HEK293 (cell line): ENCODE measurements around the gene RASSF8.

Experiments used
- CTCF ChIA-PET: fragments of 350-600 bp; formaldehyde crosslinking; extraction: SDS; loops from one replicate; lab custom pipeline; 2021; ENCODE audit warnings: antibody characterized with exemption; lab: Yijun Ruan, JAX
- POLR2A ChIA-PET: fragments of 300-600 bp; formaldehyde crosslinking; extraction: SDS; loops from one replicate; lab custom pipeline; 2020; ENCODE audit warnings: antibody characterized with exemption, inconsistent platforms; lab: Yijun Ruan, JAX
- H3K27ac ChIP-seq: fragments of 200-500 bp; sonication (Bioruptor generic); 2 replicates; pipeline ENCODE4 v1.5.1; 2014; ENCODE audit warnings: low read depth, low read length, control low read depth, inconsistent platforms; ENCODE audit errors: extremely low read depth
- H3K36me3 ChIP-seq, 2 experiments: fragments of 200-500 bp in 1 of 2; sonication (Bioruptor generic) in 1 of 2; 1 replicate in 1 of 2; 2 replicates in 1 of 2; pipeline ENCODE4 v1.5.1; 2014 to 2017; ENCODE audit warnings: inconsistent platforms in 2 of 2, low read length in 2 of 2; ENCODE audit not compliant: control insufficient read depth in 2 of 2, insufficient read depth in 1 of 2
- H3K4me1 ChIP-seq: fragments of 200-500 bp; sonication (Bioruptor generic); 2 replicates; pipeline ENCODE4 v1.5.1; 2014; ENCODE audit warnings: mild to moderate bottlenecking, low read length, inconsistent platforms; ENCODE audit not compliant: control insufficient read depth, insufficient read depth
- H3K4me3 ChIP-seq: 2 replicates; pipeline ENCODE4 v1.5.1; 2011; ENCODE audit warnings: low read depth, mild to moderate bottlenecking, control low read depth, low read length, moderate library complexity
- H3K9me3 ChIP-seq: fragments of 200-500 bp; sonication (Bioruptor generic); 2 replicates; pipeline ENCODE4 v1.5.1; 2014; ENCODE audit warnings: low read depth, low read length, inconsistent platforms; ENCODE audit not compliant: control insufficient read depth, insufficient read depth
- ATF2 ChIP-seq: fragments of 450-650 bp; formaldehyde crosslinking; IDR thresholded peaks from 2 replicates; pipeline ENCODE4 v1.5.1; 2016; ENCODE audit warnings: missing biosample characterization, missing genetic modification characterization, low read depth
- FEZF1 ChIP-seq: fragments of 450-650 bp; formaldehyde crosslinking; IDR thresholded peaks from 2 replicates; pipeline ENCODE4 v1.5.1; 2016; ENCODE audit warnings: missing biosample characterization, missing genetic modification characterization
- IKZF3 ChIP-seq: fragments of 450-650 bp; IDR thresholded peaks from 2 replicates; pipeline ENCODE4 v1.5.0; 2018; ENCODE audit warnings: missing biosample characterization, mild to moderate bottlenecking, missing genetic modification characterization, moderate library complexity
- KLF9 ChIP-seq: fragments of 450-650 bp; formaldehyde crosslinking; IDR thresholded peaks from 2 replicates; pipeline ENCODE4 v1.5.1; 2016; ENCODE audit warnings: missing biosample characterization, missing genetic modification characterization, low read depth
- MYNN ChIP-seq: fragments of 450-650 bp; formaldehyde crosslinking; IDR thresholded peaks from 2 replicates; pipeline ENCODE4 v1.5.1; 2016; ENCODE audit warnings: missing biosample characterization, missing genetic modification characterization, borderline replicate concordance
- PATZ1 ChIP-seq: fragments of 450-650 bp; formaldehyde crosslinking; IDR thresholded peaks from 2 replicates; pipeline ENCODE4 v1.5.1; 2016; ENCODE audit warnings: missing biosample characterization, missing genetic modification characterization
- PRDM4 ChIP-seq: fragments of 450-650 bp; formaldehyde crosslinking; IDR thresholded peaks from 2 replicates; pipeline ENCODE4 v1.5.1; 2017; ENCODE audit warnings: missing biosample characterization, missing genetic modification characterization
- SCRT2 ChIP-seq: fragments of 450-650 bp; formaldehyde crosslinking; IDR thresholded peaks from 2 replicates; pipeline ENCODE4 v1.5.1; 2016; ENCODE audit warnings: missing biosample characterization, missing genetic modification characterization
- SP7 ChIP-seq: fragments of 450-650 bp; formaldehyde crosslinking; IDR thresholded peaks from 2 replicates; pipeline ENCODE4 v1.5.1; 2016; ENCODE audit warnings: missing biosample characterization, missing genetic modification characterization
- WT1 ChIP-seq: fragments of 450-650 bp; formaldehyde crosslinking; IDR thresholded peaks from 2 replicates; pipeline ENCODE4 v1.5.1; 2016; ENCODE audit warnings: missing biosample characterization, missing genetic modification characterization
- ZBTB11 ChIP-seq: fragments of 450-650 bp; formaldehyde crosslinking; conservative IDR thresholded peaks from 2 replicates; pipeline ENCODE4 v1.5.1; 2016; ENCODE audit warnings: low read depth, missing biosample characterization, missing genetic modification characterization
- ZBTB17 ChIP-seq: fragments of 450-650 bp; formaldehyde crosslinking; IDR thresholded peaks from 2 replicates; pipeline ENCODE4 v1.5.1; 2016; ENCODE audit warnings: missing biosample characterization, missing genetic modification characterization
- ZNF112 ChIP-seq: fragments of 450-650 bp; formaldehyde crosslinking; IDR thresholded peaks from 2 replicates; pipeline ENCODE4 v1.5.0; 2017; ENCODE audit warnings: missing biosample characterization, missing genetic modification characterization
- ZNF202 ChIP-seq: fragments of 450-650 bp; formaldehyde crosslinking; IDR thresholded peaks from 2 replicates; pipeline ENCODE4 v1.5.1; 2016; ENCODE audit warnings: missing biosample characterization, missing genetic modification characterization, borderline replicate concordance
- ZNF362 ChIP-seq: fragments of 450-650 bp; formaldehyde crosslinking; IDR thresholded peaks from 2 replicates; pipeline ENCODE4 v1.5.1; 2016; ENCODE audit warnings: missing biosample characterization, missing genetic modification characterization
- ZNF521 ChIP-seq: fragments of 450-650 bp; formaldehyde crosslinking; IDR thresholded peaks from 2 replicates; pipeline ENCODE4 v1.5.1; 2017; ENCODE audit warnings: missing biosample characterization, mild to moderate bottlenecking, missing genetic modification characterization
- ZNF561 ChIP-seq: fragments of 450-650 bp; IDR thresholded peaks from 2 replicates; pipeline ENCODE4 v1.5.1; 2018; ENCODE audit warnings: missing biosample characterization, missing genetic modification characterization, borderline replicate concordance
- ZNF664 ChIP-seq: fragments of 450-650 bp; formaldehyde crosslinking; IDR thresholded peaks from 2 replicates; pipeline ENCODE4 v1.5.1; 2016; ENCODE audit warnings: missing biosample characterization, missing genetic modification characterization
- ZNF76 ChIP-seq: fragments of 450-650 bp; formaldehyde crosslinking; IDR thresholded peaks from 2 replicates; pipeline ENCODE4; 2016; ENCODE audit warnings: low read depth, missing biosample characterization, missing genetic modification characterization, borderline replicate concordance
- ZNF776 ChIP-seq: fragments of 450-650 bp; formaldehyde crosslinking; IDR thresholded peaks from 2 replicates; pipeline ENCODE4 v1.5.0; 2017; ENCODE audit warnings: missing biosample characterization, missing genetic modification characterization, borderline replicate concordance
- ZNF830 ChIP-seq: fragments of 450-650 bp; IDR thresholded peaks from 2 replicates; pipeline ENCODE4 v1.5.0; 2018; ENCODE audit warnings: missing biosample characterization, missing genetic modification characterization, low read depth, mild to moderate bottlenecking, moderate library complexity
- ZNF843 ChIP-seq: fragments of 450-650 bp; formaldehyde crosslinking; IDR thresholded peaks from 2 replicates; pipeline ENCODE4 v1.5.1; 2016; ENCODE audit warnings: missing biosample characterization, missing genetic modification characterization
- ZSCAN16 ChIP-seq: fragments of 450-650 bp; formaldehyde crosslinking; IDR thresholded peaks from 2 replicates; pipeline ENCODE4 v1.5.1; 2016; ENCODE audit warnings: missing biosample characterization, missing genetic modification characterization
- ZSCAN23 ChIP-seq: fragments of 450-650 bp; formaldehyde crosslinking; IDR thresholded peaks from 2 replicates; pipeline ENCODE4 v1.5.1; 2016; ENCODE audit warnings: missing biosample characterization, missing genetic modification characterization
- ZSCAN30 ChIP-seq: fragments of 450-650 bp; IDR thresholded peaks from 2 replicates; pipeline ENCODE4 v1.5.1; 2018; ENCODE audit warnings: missing biosample characterization, mild to moderate bottlenecking, missing genetic modification characterization, moderate library complexity

The RASSF8 gene

GRCh38 chr12:26032290-26032689 is 73.8 kb downstream of the RASSF8 start:
- H3K27ac ChIP-seq, result no peak overlapping the region
- TF ChIP-seq ZNF112, result no peak
- TF ChIP-seq SCRT2 (tag by site-specific recombination), result no peak
- TF ChIP-seq ZBTB11, result no peak
- TF ChIP-seq ZNF830, result no peak
- TF ChIP-seq ZNF776 (tag by site-specific recombination), result no peak
- no peak for TF ChIP-seq ZNF521
- TF ChIP-seq ZSCAN16 (tag by site-specific recombination), result no peak
- TF ChIP-seq ZNF76 (tag by site-specific recombination), result no peak
- no peak for TF ChIP-seq KLF9
- no peak for TF ChIP-seq MYNN
- TF ChIP-seq FEZF1, result no peak
- POLR2A ChIA-PET, result no interaction called here
- no peaks in the 10 kb centered on the region for H3K9me3 ChIP-seq
- H3K4me1 ChIP-seq, result peaks cover 32% of the 10 kb centered on the region
- CTCF ChIA-PET, result interaction anchor here (0.6 to 1.7 kb wide), 3 partner anchors 74 to 596 kb away, joined by 3 to 17 read pairs (median 4); partner anchors contain the start of gene RASSF8
- no peaks in the 10 kb centered on the region for H3K36me3 ChIP-seq
- no peak overlapping the region for H3K4me3 ChIP-seq

- ChIA-PET CTCF (interaction anchor here (0.6 to 1.7 kb wide), 3 partner anchors 75 to 596 kb away, joined by 3 to 17 read pairs (median 4); partner anchors contain the start of gene RASSF8), POLR2A (interaction anchor here (0.7 kb wide), 1 partner anchor 32 kb away, joined by 5 read pairs; no protein-coding TSS in a partner anchor)
- H3K27ac ChIP-seq, result no peak overlapping the region
- H3K9me3 ChIP-seq, result no peaks in the 10 kb centered on the region
- H3K36me3 ChIP-seq, result no peaks in the 10 kb centered on the region
- H3K4me1 ChIP-seq, result peaks cover 37% of the 10 kb centered on the region
- H3K4me3 ChIP-seq, result no peak overlapping the region
- TF ChIP-seq WT1 (tag by site-specific recombination) (peak; percentile 67), SCRT2 (tag by site-specific recombination) (no peak), SP7 (peak; percentile 58), ZSCAN30 (tag by site-specific recombination) (peak; percentile 65; the same call in 1 of the 2 replicates), PATZ1 (no peak), FEZF1 (peak; percentile 33; the same call in 1 of the 2 replicates), ZNF561 (tag by site-specific recombination) (peak; percentile 80), ZNF664 (tag by site-specific recombination) (no peak), ZNF843 (tag by site-specific recombination) (peak; percentile 62), ZNF362 (0 out of 2 replicates have a peak, but pooled peaks have one; percentile 33), ZBTB17 (tag by site-specific recombination) (peak; percentile 68), PRDM4 (tag by site-specific recombination) (0 out of 2 replicates have a peak, but pooled peaks have one; percentile 26), ZNF202 (tag by site-specific recombination) (no peak), IKZF3 (tag by site-specific recombination) (peak; percentile 88), ATF2 (tag by site-specific recombination) (peak; percentile 41; the same call in 1 of the 2 replicates), ZSCAN23 (0 out of 2 replicates have a peak, but pooled peaks have one; percentile 52)
Measured at GRCh38 chr12:26032719-26033241, 74.3 kb downstream of the RASSF8 start.
